Measurements from ENCODE around the gene TEN1. TPM values are rescaled to one million over a fixed set of nuclear protein-coding genes. Genes with fewer than 3 reads are reported as not detected.

Gene TEN1
- total RNA-seq, 1 donor from 2014 or later: 8.5 TPM

Other genes with a start within 250 kb of the TEN1 start
- gene GALK1, start 214.0 kb upstream of the TEN1 start, total RNA-seq (ENCODE audit: unreplicated experiment): 18.2 TPM
- 65.5 TPM for gene UNK, start 194.4 kb upstream of the TEN1 start, total RNA-seq (ENCODE audit: unreplicated experiment)
- 2.4 TPM for gene UNC13D, start 134.8 kb upstream of the TEN1 start, total RNA-seq (ENCODE audit: unreplicated experiment)
- 111 TPM for gene WBP2, start 123.9 kb upstream of the TEN1 start, total RNA-seq (ENCODE audit: unreplicated experiment)
- gene TRIM47, start 100.7 kb upstream of the TEN1 start, total RNA-seq (ENCODE audit: unreplicated experiment): 2.1 TPM
- gene TRIM65, start 82.3 kb upstream of the TEN1 start, total RNA-seq (ENCODE audit: unreplicated experiment): 24.3 TPM
- 133 TPM for gene MRPL38, start 74.4 kb upstream of the TEN1 start, total RNA-seq (ENCODE audit: unreplicated experiment)
- gene FBF1, start 38.2 kb upstream of the TEN1 start, total RNA-seq (ENCODE audit: unreplicated experiment): 110 TPM
- 52.9 TPM for gene ACOX1, start 74 bp upstream of the TEN1 start, total RNA-seq (ENCODE audit: unreplicated experiment)
- gene CDK3, start 21.6 kb downstream of the TEN1 start, total RNA-seq (ENCODE audit: unreplicated experiment): 7.1 TPM
- gene EVPL, start 48.1 kb downstream of the TEN1 start, total RNA-seq (ENCODE audit: unreplicated experiment): not detected
- 48.4 TPM for gene SRP68, start 93.3 kb downstream of the TEN1 start, total RNA-seq (ENCODE audit: unreplicated experiment)
- 3.3 TPM for gene GALR2, start 95.5 kb downstream of the TEN1 start, total RNA-seq (ENCODE audit: unreplicated experiment)
- gene ZACN, start 99.9 kb downstream of the TEN1 start, total RNA-seq (ENCODE audit: unreplicated experiment): 1.9 TPM
- gene EXOC7, start 124.5 kb downstream of the TEN1 start, total RNA-seq (ENCODE audit: unreplicated experiment): 249 TPM
- not detected for gene FOXJ1, start 162.0 kb downstream of the TEN1 start, total RNA-seq (ENCODE audit: unreplicated experiment)

Data from glutamatergic neuron (in vitro differentiated cells).